ENCODE measurements around the gene KLHDC2.

The KLHDC2 gene

GRCh38 chr14:49820176-49820575 is 52.2 kb downstream of the KLHDC2 start:
- DNase-seq (ENCODE audit: low read depth) = no peak
- in situ Hi-C loops (cut with HindIII; ENCODE audit: low sequenced_read_pairs) = no loop called here
- no peak for TF ChIP-seq CTCF (IDR thresholded peaks at IDR 0.05; ENCODE audit: low read depth, low read length, missing control alignments)
- H3K4me3 ChIP-seq (ENCODE audit: low read depth, low read length) = no peak overlapping the region

GRCh38 chr14:49828640-49829039 is 60.7 kb downstream of the KLHDC2 start:
- in situ Hi-C loops (cut with HindIII; ENCODE audit: low sequenced_read_pairs) = no loop called here
- no peak for TF ChIP-seq CTCF (IDR thresholded peaks at IDR 0.05; ENCODE audit: low read depth, low read length, missing control alignments)
- no peak for DNase-seq (ENCODE audit: low read depth)
- H3K4me3 ChIP-seq (ENCODE audit: low read depth, low read length) = no peak overlapping the region
